Measurements from ENCODE around the gene NEURL1. TPM values are rescaled to one million over a fixed set of nuclear protein-coding genes. Genes with fewer than 3 reads are reported as not detected.
"Not testable (repeated sequence)": the region's sequence is repeated elsewhere in the genome, so short reads cannot be mapped to it uniquely, and the experiment has no call there.

Gene NEURL1
- total RNA-seq, 2 donors from 2014 or later: 0.37 to 0.38 TPM

- not testable (repeated sequence) for DNase-seq; H3K9ac ChIP-seq (ENCODE audit: extremely low read depth, low read length, poor library complexity, severe bottlenecking); H3K4me1 Mint-ChIP-seq; H3K27ac ChIP-seq (ENCODE audit: low read depth, low read length); H3K4me1 ChIP-seq (ENCODE audit: control insufficient read depth, insufficient read depth, low read length); H3K27me3 Mint-ChIP-seq (ENCODE audit: insufficient read depth); H3K4me3 ChIP-seq (ENCODE audit: low read length); H3K27me3 ChIP-seq (ENCODE audit: control insufficient read depth, insufficient read depth, low read length, poor library complexity, severe bottlenecking); H3K9me3 ChIP-seq (ENCODE audit: control insufficient read depth, low read length); H3K36me3 ChIP-seq (ENCODE audit: control insufficient read depth, insufficient read depth, low read length); H3K4me3 Mint-ChIP-seq; H3K27ac Mint-ChIP-seq
- Mint-ChIP-seq H3K36me3 (ENCODE audit: low read depth) (peaks cover 57% of the 10 kb centered on the region), H3K9me3 (peaks cover 23% of the 10 kb centered on the region)
- 89% methylated on average over 5 to 10 of the region's 11 CpGs for whole genome bisulfite sequencing, 2 experiments (ENCODE audit: insufficient coverage in 1 of 2, insufficient read length in 1 of 2)
Observed at GRCh38 chr10:103608056-103608455, 114.6 kb downstream of the NEURL1 start.

- DNase-seq: no peak
- Histone ChIP-seq H3K27me3 (ENCODE audit: control insufficient read depth, insufficient read depth, low read length, poor library complexity, severe bottlenecking) (no peaks in the 10 kb centered on the region), H3K9me3 (ENCODE audit: control insufficient read depth, low read length) (peaks cover 5% of the 10 kb centered on the region), H3K9ac (ENCODE audit: extremely low read depth, low read length, poor library complexity, severe bottlenecking) (no peak overlapping the region), H3K36me3 (ENCODE audit: control insufficient read depth, insufficient read depth, low read length) (peaks cover 6% of the 10 kb centered on the region), H3K27ac (ENCODE audit: low read depth, low read length) (no peak overlapping the region), H3K4me3 (ENCODE audit: low read length) (no peak overlapping the region), H3K4me1 (ENCODE audit: control insufficient read depth, insufficient read depth, low read length) (no peaks in the 10 kb centered on the region)
- TF ChIP-seq CTCF (conservative IDR thresholded peaks at IDR 0.05): no peak
- no peak overlapping the region for H3K27ac Mint-ChIP-seq
- no peaks in the 10 kb centered on the region for H3K27me3 Mint-ChIP-seq (ENCODE audit: insufficient read depth)
- H3K36me3 Mint-ChIP-seq (ENCODE audit: low read depth): peaks cover 53% of the 10 kb centered on the region
- no peak overlapping the region for H3K4me3 Mint-ChIP-seq
- peaks cover 23% of the 10 kb centered on the region for H3K9me3 Mint-ChIP-seq
- WGBS, 2 experiments (ENCODE audit: insufficient coverage in 1 of 2, insufficient read length in 1 of 2): 89 to 94% methylated on average over 8 of the region's 8 CpGs
- no peaks in the 10 kb centered on the region for H3K4me1 Mint-ChIP-seq
Observed at GRCh38 chr10:103609231-103610082, 116.0 kb downstream of the NEURL1 start.

- Histone ChIP-seq H3K9me3 (ENCODE audit: control insufficient read depth, low read length) (peaks cover 5% of the 10 kb centered on the region), H3K27ac (ENCODE audit: low read depth, low read length) (no peak overlapping the region), H3K27me3 (ENCODE audit: control insufficient read depth, insufficient read depth, low read length, poor library complexity, severe bottlenecking) (no peaks in the 10 kb centered on the region), H3K36me3 (ENCODE audit: control insufficient read depth, insufficient read depth, low read length) (peaks cover 5% of the 10 kb centered on the region), H3K4me1 (ENCODE audit: control insufficient read depth, insufficient read depth, low read length) (no peaks in the 10 kb centered on the region), H3K4me3 (ENCODE audit: low read length) (no peak overlapping the region), H3K9ac (ENCODE audit: extremely low read depth, low read length, poor library complexity, severe bottlenecking) (no peak overlapping the region)
- Mint-ChIP-seq H3K36me3 (ENCODE audit: low read depth) (peaks cover 48% of the 10 kb centered on the region), H3K4me1 (peaks cover under 1% of the 10 kb centered on the region), H3K4me3 (no peak overlapping the region), H3K9me3 (peaks cover 23% of the 10 kb centered on the region), H3K27me3 (ENCODE audit: insufficient read depth) (no peaks in the 10 kb centered on the region), H3K27ac (no peak overlapping the region)
- no peak for DNase-seq
- WGBS, 2 experiments (ENCODE audit: insufficient coverage in 1 of 2, insufficient read length in 1 of 2): 89 to 100% methylated on average over 1 to 2 of the region's 2 CpGs
- no peak for TF ChIP-seq CTCF (conservative IDR thresholded peaks at IDR 0.05)
Observed at GRCh38 chr10:103610083-103610472, 116.6 kb downstream of the NEURL1 start.

All from endodermal cell (in vitro differentiated cells).